Left renal pelvis (tissue), 4 donors: ENCODE data around the gene CRB2. TPM values are rescaled to one million over a fixed set of nuclear protein-coding genes. Genes with fewer than 3 reads are reported as not detected.

Experiments used
- DNase-seq, 4 donors: peaks; one replicate each; pipeline ENCODE4 v3.0.0-alpha.2; 2013; ENCODE audit warnings: low read depth in 4 of 4, low spot score in 3 of 4
- polyA plus RNA-seq, 4 donors: library from polyadenylated mRNA; unstranded; fragments of 120-200 nt; gene quantifications; one replicate each; pipeline ENCODE4 v1.2.1, GENCODE V29; 2013; ENCODE audit not compliant: insufficient read length in 4 of 4

Gene CRB2
- 10 to 100 TPM in 3 of 4 donors, under 1 TPM in 1; 0.90 to 30.2 (median 20.5) TPM for polyA plus RNA-seq

DNA sequence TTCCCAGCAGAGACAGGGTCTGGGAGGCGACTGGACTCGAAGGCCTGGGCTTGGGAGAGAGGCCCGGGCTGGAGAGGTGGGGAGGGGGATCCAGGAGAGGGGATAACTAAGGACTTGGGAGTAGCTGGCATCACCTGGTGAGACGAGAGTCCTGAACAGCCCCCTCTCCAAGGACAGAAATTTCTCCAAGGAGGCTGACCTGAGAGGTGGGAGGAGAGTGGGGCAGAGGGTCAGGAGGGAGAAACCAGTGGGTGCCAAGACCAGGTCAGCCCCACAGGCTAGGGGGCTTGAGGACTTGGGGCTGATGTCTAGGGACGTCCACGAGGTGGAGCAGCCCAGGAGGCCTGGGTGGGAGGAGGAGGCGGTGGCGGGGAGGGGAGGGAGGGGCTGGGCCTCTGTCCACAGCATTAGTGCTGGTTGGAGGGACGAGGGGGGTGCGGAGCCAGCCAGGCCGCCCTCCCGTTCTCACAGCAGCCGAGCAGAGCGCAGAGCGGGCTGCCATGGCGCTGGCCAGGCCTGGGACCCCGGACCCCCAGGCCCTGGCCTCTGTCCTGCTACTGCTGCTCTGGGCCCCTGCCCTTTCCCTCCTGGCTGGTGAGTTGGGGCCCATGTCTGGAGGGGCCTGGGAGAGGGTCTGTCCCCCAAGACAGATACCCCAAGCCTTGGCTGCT, at the start of gene CRB2:
TSS of gene CRB2 (plus strand) at position 437 of the 671 bp plus-strand sequence. CDS start at position 501, 64 bp downstream.
- DNase-seq, result no peak

DNA sequence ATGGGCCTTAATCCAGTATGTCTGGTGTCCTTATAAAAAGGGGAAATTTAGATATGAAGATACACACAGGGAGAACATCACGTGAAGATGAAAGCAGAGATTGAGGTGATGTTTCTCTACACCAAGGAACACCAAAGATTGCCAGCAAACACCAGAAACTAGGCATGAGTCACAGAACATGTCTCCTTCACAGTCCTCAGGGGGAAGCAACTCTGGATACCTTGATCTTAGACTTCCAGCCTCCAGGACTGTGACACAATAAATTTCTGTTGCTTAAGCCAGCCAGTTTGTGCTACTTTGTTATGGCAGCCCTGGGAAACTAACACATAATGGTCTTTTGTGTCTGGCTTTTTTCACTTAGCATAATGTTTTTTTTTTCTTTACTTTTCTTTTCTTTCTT, 46.4 kb upstream of the CRB2 start:
- DNase-seq, result no peak

DNA sequence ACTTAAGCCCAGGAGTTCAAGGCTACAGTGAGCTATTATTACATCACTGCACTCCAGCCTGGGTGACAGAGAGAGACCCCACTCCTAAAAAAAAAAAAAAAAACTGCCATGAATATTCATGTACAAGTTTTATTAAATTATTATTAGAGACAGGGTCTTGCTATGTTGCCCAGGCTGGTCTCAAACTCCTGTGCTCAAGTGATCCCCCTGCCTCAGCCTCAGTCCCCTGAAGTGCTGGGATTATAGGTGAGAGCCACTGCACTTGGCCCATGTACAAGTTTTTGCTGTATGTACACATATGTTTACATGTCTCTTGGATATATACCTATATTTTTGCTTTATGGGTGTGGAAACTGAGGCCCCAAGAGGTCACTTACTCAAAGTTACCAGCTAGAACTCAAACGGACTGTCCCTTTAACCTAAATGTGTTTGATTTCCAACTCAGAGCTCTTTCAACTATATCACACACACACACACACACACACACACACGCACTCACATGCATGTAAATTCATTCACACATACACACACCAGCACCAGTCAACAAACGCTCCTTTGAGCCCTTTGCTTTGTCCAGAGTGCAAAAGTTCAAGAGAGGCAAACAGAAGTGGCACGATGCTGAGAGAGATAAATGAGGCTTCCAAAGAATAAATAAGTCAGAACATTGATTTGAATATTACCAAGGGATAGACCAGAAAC, 45.3 kb upstream of the CRB2 start:
- DNase-seq, result no peak

DNA sequence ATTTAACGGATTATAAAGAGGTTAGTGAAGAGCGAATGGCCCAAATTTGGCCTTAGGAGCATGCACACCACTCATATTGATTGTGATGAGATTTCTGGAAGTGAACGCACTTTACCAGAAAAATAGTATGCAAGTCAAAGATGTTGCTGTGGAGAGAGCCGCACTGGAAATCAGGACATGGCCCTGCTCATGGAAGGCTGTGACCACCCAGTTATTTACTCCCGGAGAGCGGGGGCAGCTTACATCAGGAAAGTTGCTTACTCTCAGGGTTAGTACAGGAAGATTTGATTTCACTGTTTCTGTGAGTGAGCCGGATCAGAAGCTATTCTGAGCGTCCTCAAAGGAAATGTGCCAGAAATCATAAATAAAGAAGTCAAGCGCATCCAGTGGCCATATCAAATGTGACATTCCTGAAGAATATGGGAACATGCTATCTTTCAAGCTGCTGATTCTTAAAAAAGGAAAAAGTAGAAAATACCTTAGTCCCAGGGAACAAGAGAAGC, 44.7 kb upstream of the CRB2 start:
- no peak for DNase-seq

DNA sequence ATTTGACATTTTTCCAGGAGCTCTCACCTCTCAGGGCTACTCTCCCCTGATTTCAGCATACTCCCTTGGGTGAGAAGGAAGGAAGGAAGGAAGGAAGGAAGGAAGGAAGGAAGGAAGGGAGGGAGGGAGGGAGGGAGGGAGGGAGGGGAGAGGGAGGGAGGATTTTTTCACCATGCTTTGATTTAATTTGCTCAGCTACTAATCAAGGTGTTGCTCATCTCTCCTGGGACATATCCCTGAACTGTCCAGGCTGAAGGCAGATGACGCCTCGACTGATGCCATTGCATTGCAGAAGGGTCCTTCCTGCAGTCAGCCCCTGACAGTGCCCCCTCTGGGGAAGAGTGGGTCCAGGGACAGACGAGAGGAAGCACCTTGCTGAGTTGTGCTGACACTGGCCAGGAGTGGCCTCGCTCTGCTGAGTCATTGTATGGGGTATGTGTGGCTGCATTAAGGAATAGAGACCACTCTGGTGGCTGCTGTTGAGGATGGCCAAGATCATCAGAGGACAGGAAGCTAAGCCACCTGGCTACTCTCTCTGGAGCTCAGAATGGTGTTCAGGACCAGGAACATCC, 43.6 kb upstream of the CRB2 start:
- DNase-seq, result no peak

DNA sequence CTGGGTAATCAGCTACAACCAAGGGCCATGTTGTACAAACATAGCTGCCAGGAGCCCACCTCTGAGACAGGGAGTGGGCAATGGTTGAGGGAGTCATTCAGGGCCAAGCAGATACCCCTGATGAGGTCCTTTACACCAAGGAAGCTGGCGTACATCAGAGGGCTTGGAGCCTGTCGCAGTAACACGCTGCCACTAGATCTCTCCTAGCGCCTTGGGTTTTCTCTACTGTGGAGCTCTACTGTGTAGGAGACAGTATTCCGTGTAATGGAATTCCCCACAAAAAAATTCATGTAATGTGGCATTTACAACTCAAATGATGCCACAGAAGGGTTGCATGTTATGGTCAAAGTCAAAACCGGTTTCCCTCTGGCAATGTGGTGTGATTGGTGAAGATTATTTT, 41.4 kb upstream of the CRB2 start:
- DNase-seq, result no peak

DNA sequence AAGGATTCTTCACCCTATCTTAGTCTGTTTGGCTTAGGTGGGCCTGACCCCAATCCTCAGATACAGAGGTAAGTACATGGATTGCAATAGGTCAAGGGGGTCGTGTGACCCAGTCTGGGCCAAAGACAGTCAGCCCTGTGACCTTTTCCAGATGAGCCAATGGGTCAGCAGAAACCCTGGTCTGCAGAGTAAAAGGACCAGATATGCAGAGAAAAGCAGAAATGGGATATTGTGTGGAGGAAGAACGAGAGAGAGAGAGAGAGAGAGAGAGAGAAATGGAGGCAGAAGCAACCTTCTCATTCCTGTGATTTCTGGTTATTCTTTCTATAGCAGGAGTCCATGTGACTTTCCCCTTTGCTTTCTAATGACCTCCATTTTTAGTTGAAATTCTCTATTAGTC, 40.4 kb upstream of the CRB2 start:
- no peak for DNase-seq

DNA sequence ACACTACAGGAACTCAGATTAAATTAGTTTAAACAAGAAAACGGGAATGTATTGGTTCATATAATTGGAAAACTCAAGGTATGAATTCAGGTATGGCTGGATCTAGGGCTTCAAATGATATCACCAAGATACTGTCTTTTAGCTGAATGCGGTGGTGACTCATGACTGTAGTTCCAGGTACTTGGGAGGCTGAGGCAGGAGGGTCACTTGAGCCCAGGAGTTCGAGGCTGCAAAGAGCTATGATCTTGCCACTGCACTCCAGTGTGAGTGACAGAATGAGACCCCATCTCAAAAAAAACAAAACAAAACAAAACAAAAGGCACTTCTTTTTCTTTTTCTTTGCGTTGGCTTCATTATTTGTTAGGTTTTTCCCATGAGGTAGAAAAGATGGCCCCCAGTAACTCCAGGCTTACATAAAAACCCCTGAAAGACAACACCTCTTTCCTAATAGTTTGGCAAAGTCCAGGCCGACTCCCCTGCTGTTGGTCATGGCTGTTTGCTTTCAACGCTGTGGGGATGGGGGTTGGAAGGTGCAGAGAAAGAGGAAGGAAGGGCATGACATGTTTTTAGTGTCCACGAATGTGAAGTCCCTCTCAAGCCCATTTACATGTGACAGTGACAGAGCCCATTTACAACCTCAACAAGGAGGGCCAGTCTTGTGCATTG, 39.8 kb upstream of the CRB2 start:
- no peak for DNase-seq

DNA sequence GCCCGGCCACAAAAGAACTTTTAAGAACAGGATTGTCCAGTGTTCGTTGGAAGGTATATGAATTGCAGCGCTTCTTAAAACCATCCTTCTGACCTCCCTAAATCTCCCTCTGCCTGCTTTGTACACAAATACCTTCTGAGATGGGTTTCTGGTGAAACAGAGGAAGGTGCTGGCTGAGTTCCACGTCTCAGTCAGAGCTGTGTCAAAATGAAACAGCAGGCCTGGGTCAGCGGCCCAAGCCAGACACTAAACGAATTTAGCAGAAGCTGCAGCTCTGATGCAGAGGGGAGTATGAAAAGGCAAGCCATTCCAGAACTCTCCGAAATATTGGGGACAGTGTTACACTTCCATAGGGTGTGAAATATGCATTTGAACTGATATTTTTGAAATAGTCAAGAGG, 37.8 kb upstream of the CRB2 start:
- no peak for DNase-seq

DNA sequence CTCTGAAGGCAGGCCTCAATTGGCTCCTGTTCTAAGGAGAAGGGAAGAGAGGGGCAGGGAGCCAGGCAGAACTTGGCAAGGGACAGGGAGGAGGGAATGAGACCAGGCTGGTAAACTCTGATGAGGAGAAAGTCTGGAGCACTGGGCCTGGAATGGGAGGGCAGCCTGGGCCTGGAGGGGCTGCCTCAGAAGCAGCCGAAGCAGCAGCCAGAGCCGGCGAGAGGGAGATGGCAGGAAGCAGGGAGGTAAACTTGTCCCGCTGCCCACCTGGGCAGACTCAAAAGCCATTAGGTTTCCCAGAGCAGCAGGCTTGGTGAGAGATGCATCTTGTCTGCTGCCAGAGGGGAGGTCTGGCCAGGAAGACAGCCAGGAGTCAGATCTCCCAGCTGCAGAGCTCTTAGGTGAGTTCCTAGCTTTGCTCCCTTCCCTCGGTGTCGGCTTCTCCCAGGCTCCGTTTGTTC, 37.0 kb upstream of the CRB2 start:
- DNase-seq, result no peak

DNA sequence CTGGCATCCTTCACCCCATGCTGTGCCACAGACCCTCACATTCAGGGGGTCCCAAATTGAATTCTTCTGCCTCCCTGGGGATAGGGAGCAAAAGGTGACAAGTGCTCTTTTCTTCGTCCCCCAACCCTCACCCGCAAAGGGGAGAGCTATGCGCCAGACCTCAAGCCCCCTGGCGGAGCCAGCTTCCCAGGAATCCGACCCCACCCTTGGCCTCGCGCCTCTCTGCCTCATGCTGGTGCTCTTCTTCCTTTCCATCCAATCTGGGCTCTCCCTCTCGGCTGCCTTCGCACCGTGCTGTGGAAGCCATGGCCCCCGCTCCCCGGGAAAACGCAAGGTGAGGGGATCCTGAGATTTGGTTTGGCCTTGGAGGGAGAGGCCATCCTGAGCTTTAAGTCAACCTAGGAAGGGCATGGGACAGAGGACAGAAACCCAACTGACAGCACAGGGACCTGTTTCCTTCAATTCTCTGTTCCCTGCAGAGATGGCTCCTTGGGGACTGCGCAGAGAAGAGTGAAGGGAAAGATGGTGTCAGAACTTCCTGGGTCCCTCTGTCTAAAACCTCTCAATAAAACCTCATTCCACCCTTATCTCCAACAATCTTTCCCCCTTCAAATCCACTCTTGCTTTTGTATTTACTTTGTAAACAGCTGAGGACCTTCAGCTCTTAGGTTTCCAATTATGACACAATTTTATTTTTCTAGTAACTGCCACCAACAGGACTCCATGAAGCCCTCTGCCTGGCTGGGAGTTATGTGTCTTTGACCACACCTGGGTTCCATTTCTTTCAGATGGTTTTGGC, 36.3 kb upstream of the CRB2 start:
- no peak for DNase-seq

DNA sequence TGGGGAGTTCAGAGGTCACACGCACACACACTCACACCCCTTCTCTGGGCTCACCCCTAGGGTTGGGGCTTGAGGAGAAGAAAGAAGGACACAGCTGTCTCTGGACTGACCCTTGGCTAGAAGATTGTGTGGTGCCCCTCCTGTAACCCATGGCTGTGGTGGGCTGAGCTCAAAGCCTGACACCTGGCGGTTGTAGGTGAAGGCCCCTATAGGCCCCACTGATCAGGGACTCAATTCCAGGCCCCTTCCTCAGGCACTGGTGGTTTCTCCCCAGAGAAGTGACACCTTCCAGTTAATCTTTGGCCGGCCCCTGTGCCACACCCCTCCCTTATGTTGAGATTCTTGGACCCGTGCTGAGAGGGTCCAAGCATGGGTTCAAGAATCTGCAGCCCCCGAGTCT, 35.2 kb upstream of the CRB2 start:
- DNase-seq, result no peak

DNA sequence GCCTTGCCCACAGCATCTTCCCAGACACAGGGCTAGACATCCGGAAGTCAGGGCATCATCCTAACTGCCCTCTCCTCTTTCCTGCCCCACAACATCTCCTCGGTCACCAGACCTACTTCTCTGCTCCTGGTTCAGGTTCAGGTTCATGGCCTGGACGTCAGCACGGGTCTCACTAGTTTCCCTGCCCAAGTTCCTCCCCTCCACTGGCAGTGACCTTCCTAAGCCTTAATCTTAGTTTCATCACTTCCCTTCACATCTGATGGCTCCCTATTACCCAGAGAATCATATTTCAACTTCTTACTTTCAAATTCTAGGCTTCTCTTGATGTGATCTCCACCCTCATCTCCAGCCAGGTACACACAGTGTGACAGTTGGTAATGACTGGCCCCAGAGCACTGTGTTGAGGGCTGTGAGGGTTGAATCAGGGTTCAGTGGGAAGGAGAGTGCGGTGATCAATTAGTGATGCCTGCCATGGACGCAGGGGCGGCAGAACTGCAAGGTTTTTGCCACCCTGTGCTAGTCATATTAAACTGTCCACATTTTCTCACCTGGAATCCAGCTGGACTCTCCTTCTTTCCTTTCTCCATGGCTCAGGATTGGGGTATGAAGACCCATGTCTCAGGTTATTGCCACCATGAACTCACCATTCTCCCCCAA, 34.3 kb upstream of the CRB2 start:
- DNase-seq, result no peak

DNA sequence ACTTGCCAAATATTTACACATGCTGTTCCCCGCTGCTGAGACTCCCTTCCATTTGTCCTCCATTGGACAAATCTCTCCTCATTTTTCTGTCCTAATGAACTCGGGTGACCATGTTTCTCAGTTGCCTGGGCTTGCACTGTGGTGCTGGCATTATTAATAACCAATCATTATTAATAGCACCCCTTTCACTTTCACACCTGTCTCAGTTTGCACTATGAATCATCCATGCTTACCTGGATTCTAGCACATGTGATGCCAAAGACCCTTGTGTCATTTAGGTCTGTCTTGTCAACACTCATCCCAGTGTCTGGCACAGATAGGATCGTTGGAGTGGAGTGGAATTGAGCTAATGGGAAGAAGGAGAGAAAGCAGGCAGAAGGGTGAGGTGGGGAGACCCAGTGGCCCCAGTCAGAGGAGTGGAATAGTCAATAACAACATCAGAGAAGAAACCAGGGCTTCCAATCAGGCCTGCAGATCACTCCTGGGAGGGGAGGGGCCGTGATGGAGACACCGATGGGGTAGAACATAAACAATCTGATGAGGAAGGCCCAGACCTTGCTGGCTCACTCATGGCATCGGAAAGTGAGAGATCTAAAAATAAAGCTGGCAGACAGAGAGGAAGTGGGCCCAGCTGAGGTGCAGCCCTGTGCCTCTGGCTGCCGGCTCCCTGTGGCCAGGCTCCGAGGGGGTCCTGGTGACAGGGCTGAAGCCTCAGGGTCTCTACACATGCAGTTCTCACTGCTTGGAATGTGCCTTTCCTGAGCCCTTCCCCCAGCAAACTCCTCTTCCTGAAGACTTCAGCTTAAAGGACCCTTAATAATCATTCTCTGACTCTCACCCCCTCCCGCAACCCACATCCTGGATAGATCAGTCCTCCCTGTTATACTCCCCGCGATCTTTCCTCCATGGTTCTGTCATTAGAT, 33.5 kb upstream of the CRB2 start:
- DNase-seq, result no peak

DNA sequence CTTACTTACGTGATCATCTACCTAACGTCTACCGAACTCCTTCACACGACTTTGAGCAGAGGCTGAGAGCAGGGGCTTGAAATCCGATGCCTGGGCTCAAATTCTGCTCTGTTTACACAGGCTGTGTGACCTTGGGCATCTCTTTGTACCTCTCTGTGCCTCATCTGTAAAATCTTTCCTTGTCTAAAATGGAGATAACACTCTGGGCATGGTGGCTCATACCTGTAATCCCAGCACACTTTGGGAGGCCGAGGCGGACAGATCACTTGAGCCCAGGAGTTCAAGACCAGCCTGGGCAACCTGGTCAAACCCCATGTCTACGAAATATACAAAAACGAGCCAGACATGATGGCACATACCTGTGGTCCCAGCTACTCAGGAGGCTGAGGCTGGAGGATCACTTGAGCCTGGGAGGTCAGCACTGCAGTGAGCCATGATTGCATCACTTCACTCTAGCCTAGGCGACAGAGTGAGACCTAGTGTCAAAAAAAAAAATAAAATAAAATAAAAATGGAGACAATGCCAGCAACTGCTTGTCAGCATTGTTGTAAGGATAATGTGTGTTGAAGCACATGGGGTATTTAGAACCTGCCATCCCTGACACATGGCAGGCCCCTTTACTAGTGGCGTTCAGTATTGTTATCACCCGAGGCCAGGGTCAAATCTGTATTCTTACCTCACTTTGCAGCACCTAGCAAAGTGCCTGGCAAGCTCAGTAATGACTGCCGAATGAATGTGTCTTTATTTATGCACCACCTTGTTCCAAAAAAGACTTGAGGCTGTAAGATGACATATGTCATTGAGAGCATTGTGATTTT, 32.6 kb upstream of the CRB2 start:
- no peak for DNase-seq

DNA sequence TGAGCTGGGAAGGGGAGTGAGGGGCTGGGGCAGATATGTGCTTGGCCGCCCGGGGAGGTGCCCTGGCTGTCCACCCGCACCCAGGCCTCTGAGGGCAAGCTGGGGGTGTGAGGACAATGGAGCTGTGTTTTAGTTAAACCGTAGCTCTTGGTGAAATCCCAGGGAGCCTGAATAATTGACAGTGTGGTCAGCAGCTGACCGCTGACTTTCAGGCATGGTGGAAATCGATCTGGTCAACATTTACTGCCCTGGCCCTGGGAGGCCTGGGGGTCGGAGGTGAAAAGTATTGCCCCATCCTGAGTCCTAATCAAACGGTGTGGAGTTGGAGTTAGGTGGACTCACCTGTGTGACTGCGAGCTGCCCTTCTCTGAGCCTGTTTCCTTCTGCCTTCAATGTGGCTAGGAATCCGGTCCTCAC, 31.2 kb upstream of the CRB2 start:
- DNase-seq, result no peak

DNA sequence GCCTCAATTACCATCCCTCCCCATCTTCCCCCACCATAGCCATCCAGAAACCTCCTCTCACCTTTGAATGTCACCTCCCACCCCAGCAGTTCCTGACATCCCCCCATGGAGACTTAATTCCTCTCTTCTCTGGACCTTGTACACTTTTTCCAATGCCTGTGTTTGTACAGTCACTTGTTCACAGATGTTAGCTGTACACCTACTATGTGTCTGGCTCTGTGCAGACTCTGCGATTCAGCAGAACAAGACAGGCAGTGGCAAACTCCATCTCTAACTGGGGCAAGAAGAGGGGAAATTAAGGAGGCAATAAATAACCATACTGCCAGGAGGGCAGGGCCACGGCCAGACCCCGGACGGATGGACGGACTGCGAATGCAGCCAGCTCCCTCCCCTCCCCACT, 29.8 kb upstream of the CRB2 start:
- no peak for DNase-seq

DNA sequence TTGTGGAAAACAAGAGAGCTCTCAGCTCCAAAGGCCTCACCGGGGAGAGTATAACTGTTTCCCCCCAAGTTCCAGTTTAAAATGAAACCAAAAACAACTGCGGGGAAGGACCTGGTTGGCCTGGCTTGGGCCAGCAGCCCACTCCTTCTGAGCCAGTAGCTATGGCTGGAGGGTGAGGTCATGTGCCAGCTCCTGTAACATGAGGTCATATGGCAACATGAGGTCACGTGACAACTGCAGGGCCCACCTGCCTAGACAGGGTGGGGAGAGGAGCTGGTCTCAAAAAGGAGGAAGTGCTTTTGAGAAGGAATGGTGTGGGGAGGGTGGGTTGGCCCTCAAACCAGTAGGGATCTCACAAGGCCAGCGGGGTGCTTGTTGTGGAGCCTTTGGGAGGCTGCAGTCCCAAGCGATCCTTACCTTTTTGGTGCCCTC, 29.3 kb upstream of the CRB2 start:
- no peak for DNase-seq
